Liver (tissue), 9 donors: ENCODE data around the gene GADD45GIP1. TPM values are rescaled to one million over a fixed set of nuclear protein-coding genes. Genes with fewer than 3 reads are reported as not detected.

ENCODE experiments used
- DNase-seq: peaks from one replicate; pipeline ENCODE4 v3.0.0-alpha.2; 2017; ENCODE audit warnings: low spot score
- H3K27ac ChIP-seq, 2 donors: one replicate each; pipeline ENCODE4 v1.7.0; 2013; ENCODE audit warnings: inconsistent platforms in 2 of 2, low read length in 2 of 2, control low read depth in 1 of 2, low read depth in 1 of 2, mild to moderate bottlenecking in 1 of 2
- H3K27me3 ChIP-seq, 4 donors: one replicate each; pipeline versions ENCODE4 v1.6.1 to v1.7.0; 2013; ENCODE audit warnings: low read length in 3 of 4, inconsistent platforms in 1 of 4, mild to moderate bottlenecking in 1 of 4, moderate library complexity in 1 of 4; ENCODE audit not compliant: control insufficient read depth in 4 of 4, insufficient read depth in 4 of 4
- H3K36me3 ChIP-seq, 4 donors: one replicate each; pipeline versions ENCODE4 v1.6.1 to v1.7.0; 2013; ENCODE audit warnings: low read length in 3 of 4, mild to moderate bottlenecking in 3 of 4, low read depth in 1 of 4, moderate library complexity in 1 of 4; ENCODE audit not compliant: control insufficient read depth in 4 of 4, insufficient read depth in 3 of 4
- H3K4me1 ChIP-seq, 4 donors: one replicate each; pipeline versions ENCODE4 v1.6.1 to v1.7.0; 2013; ENCODE audit warnings: low read length in 3 of 4, mild to moderate bottlenecking in 3 of 4, moderate library complexity in 1 of 4; ENCODE audit not compliant: control insufficient read depth in 4 of 4, insufficient read depth in 4 of 4
- H3K4me3 ChIP-seq, 3 donors: one replicate each; pipeline versions ENCODE4 v1.6.1 to v1.7.0; 2013; ENCODE audit warnings: low read length in 3 of 3, control low read depth in 1 of 3, low read depth in 1 of 3, mild to moderate bottlenecking in 1 of 3
- H3K9ac ChIP-seq, 2 donors: one replicate each; pipeline ENCODE4 v1.7.0; 2013; ENCODE audit warnings: low read length in 2 of 2, mild to moderate bottlenecking in 2 of 2, moderate library complexity in 2 of 2, control low read depth in 1 of 2, low read depth in 1 of 2
- H3K9me3 ChIP-seq, 4 donors: one replicate each; pipeline versions ENCODE4 v1.6.1 to v1.7.0; 2013; ENCODE audit warnings: low read length in 3 of 4; ENCODE audit not compliant: control insufficient read depth in 4 of 4
- ATF3 ChIP-seq: IDR thresholded peaks from 2 replicates; pipeline ENCODE4 v1.6.1; 2016; ENCODE audit warnings: antibody characterized with exemption
- CTCF ChIP-seq: fragments of 150-350 bp; IDR thresholded peaks from 2 replicates; pipeline ENCODE4 v1.5.1; 2017; ENCODE audit warnings: improper control_type of control experiment, low read depth, low read length; ENCODE audit not compliant: missing input control
- EGR1 ChIP-seq, 2 donors: IDR thresholded peaks; 2 replicates each; pipeline ENCODE4 v1.6.1; 2016 to 2018; ENCODE audit warnings: antibody characterized with exemption in 2 of 2, low read depth in 2 of 2
- FOXA2 ChIP-seq: IDR thresholded peaks from 2 replicates; pipeline ENCODE4 v1.6.1; 2016; ENCODE audit warnings: antibody characterized with exemption
- GABPA ChIP-seq, 2 donors: IDR thresholded peaks in 1 of 2; conservative IDR thresholded peaks in 1 of 2; 2 replicates each; pipeline ENCODE4 v1.6.1; 2016; ENCODE audit warnings: antibody characterized with exemption in 2 of 2, mild to moderate bottlenecking in 1 of 2, moderate library complexity in 1 of 2
- HNF4A ChIP-seq, 2 donors: conservative IDR thresholded peaks; 2 replicates each; pipeline ENCODE4 v1.6.1; 2016; ENCODE audit warnings: antibody characterized with exemption in 2 of 2, mild to moderate bottlenecking in 2 of 2
- HNF4G ChIP-seq: IDR thresholded peaks from 2 replicates; pipeline ENCODE4 v1.6.1; 2016; ENCODE audit warnings: antibody characterized with exemption
- JUND ChIP-seq, 2 donors: IDR thresholded peaks; 2 replicates each; pipeline ENCODE4 v1.6.1; 2016; ENCODE audit warnings: antibody characterized with exemption in 2 of 2
- MAX ChIP-seq: IDR thresholded peaks from 2 replicates; pipeline ENCODE4 v1.6.1; 2016; ENCODE audit warnings: antibody characterized with exemption
- NR2F2 ChIP-seq: IDR thresholded peaks from 2 replicates; pipeline ENCODE4 v1.6.1; 2016; ENCODE audit warnings: antibody characterized with exemption
- RAD21 ChIP-seq, 2 donors: IDR thresholded peaks; 2 replicates each; pipeline ENCODE4 v1.6.1; 2016; ENCODE audit warnings: antibody characterized with exemption in 2 of 2, mild to moderate bottlenecking in 2 of 2
- RXRA ChIP-seq, 2 donors: IDR thresholded peaks; 2 replicates each; pipeline ENCODE4 v1.6.1; 2017 to 2018; ENCODE audit warnings: antibody characterized with exemption in 2 of 2, mild to moderate bottlenecking in 1 of 2
- SP1 ChIP-seq: IDR thresholded peaks from 2 replicates; pipeline ENCODE4 v1.6.1; 2018; ENCODE audit warnings: antibody characterized with exemption, mild to moderate bottlenecking
- TAF1 ChIP-seq: conservative IDR thresholded peaks from 2 replicates; pipeline ENCODE4 v1.6.1; 2016; ENCODE audit warnings: antibody characterized with exemption, mild to moderate bottlenecking
- YY1 ChIP-seq: IDR thresholded peaks from 2 replicates; pipeline ENCODE4 v1.6.1; 2016; ENCODE audit warnings: antibody characterized with exemption, mild to moderate bottlenecking
- WGBS: extraction: QIAGEN DNeasy Blood & Tissue Kit; methylation state at CpG from one replicate; pipeline ENCODE4 v1.1.7; 2013; 5-methylcytosine and 5-hydroxymethylcytosine counted together
- polyA plus RNA-seq, 2 donors: library from polyadenylated mRNA; stranded (reverse) in 1 of 2; unstranded in 1 of 2; fragments of 200-250 nt in 1 of 2; fragments of >200 nt in 1 of 2; fragmentation: Nextera tagmentation in 1 of 2; extraction: Ambion mirVana in 1 of 2; gene quantifications; one replicate each; pipeline versions ENCODE4 v1.2.1 to v1.2.3, GENCODE V29; 2013 to 2015
- total RNA-seq, 2 donors: library from RNA; depleted of rRNA; stranded (reverse); fragments of >200 nt; gene quantifications; one replicate each; pipeline ENCODE4 v1.2.3, GENCODE V29; 2014
- TF ChIP-seq, protein P1 (sequence below): IDR thresholded peaks from 2 replicates; pipeline ENCODE4 v1.6.1; 2016; ENCODE audit warnings: antibody characterized with exemption
- TF ChIP-seq, protein P2 (sequence below): IDR thresholded peaks from 2 replicates; pipeline ENCODE4 v1.6.1; 2016; ENCODE audit warnings: antibody characterized with exemption, mild to moderate bottlenecking
- donor health status: healthy.
- donor health status: healthy.
- donor health status: healthy.
- donor health status: healthy.
- donor health status: healthy.

Gene GADD45GIP1
- total and polyA plus RNA-seq, 4 donors, result 8.4 to 54.2 (median 22.9) TPM

GRCh38 chr19:12983091-12983490 is 26.1 kb upstream of the GADD45GIP1 start:
- Histone ChIP-seq H3K9me3 (no peaks in the 10 kb centered on the region), H3K36me3 (no peaks in the 10 kb centered on the region), H3K27ac (no peak overlapping the region), H3K4me1 (peaks cover 0 to 7% (median 2%) of the 10 kb centered on the region in 4 donors), H3K4me3 (peak overlapping the region in 1 of 3 donors; percentile 26), H3K27me3 (no peaks in the 10 kb centered on the region), H3K9ac (no peak overlapping the region)
- WGBS, result 47% methylated on average over 10 of the region's 10 CpGs
- TF ChIP-seq GABPA (IDR thresholded peaks at IDR 0.05 in 1 of 2, conservative IDR thresholded peaks at IDR 0.05 in 1 of 2) (no peak), ATF3 (no peak), FOXA2 (no peak), RAD21 (IDR thresholded peaks at IDR 0.05) (no peak), YY1 (no peak), RXRA (IDR thresholded peaks at IDR 0.05) (no peak), JUND (IDR thresholded peaks at IDR 0.05) (no peak)
- no peak for DNase-seq

DNA sequence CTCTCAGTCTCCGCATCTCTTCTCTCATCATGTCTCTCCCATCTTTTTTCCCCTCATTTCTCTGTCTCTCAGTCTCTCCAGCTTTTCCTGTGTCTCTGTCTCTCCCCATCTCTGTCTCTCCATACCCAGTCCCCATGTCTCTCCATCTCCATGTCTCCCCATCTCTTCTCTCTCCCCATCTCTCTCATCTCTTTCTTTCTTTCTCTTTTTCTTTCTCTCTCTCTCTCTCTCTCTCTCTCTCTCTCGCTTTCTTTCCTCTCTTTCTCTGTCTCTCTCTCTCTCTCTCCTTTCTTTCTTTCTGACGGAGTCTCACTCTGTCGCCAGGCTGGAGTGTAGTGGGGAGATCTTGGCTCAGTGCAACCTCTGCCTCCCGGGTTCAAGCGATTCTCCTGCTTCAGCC is 25.6 kb upstream of the GADD45GIP1 start:
- Histone ChIP-seq H3K9ac (no peak overlapping the region), H3K27ac (no peak overlapping the region), H3K4me3 (no peak overlapping the region), H3K36me3 (no peaks in the 10 kb centered on the region), H3K27me3 (no peaks in the 10 kb centered on the region), H3K9me3 (no peaks in the 10 kb centered on the region), H3K4me1 (peaks cover 0 to 7% (median 2%) of the 10 kb centered on the region in 4 donors)
- 88% methylated on average over 6 of the region's 6 CpGs for WGBS
- DNase-seq, result no peak
- TF ChIP-seq HNF4G (no peak), EGR1 (IDR thresholded peaks at IDR 0.05; ENCODE audit: low read depth in 2 of 2) (no peak), GABPA (IDR thresholded peaks at IDR 0.05 in 1 of 2, conservative IDR thresholded peaks at IDR 0.05 in 1 of 2) (no peak), RAD21 (IDR thresholded peaks at IDR 0.05) (no peak), HNF4A (conservative IDR thresholded peaks at IDR 0.05) (no peak), NR2F2 (no peak), SP1 (no peak), CTCF (no peak), MAX (no peak), ATF3 (no peak), JUND (IDR thresholded peaks at IDR 0.05) (no peak), RXRA (IDR thresholded peaks at IDR 0.05) (no peak), TAF1 (no peak), FOXA2 (no peak)
- TF ChIP-seq, protein P1, sequence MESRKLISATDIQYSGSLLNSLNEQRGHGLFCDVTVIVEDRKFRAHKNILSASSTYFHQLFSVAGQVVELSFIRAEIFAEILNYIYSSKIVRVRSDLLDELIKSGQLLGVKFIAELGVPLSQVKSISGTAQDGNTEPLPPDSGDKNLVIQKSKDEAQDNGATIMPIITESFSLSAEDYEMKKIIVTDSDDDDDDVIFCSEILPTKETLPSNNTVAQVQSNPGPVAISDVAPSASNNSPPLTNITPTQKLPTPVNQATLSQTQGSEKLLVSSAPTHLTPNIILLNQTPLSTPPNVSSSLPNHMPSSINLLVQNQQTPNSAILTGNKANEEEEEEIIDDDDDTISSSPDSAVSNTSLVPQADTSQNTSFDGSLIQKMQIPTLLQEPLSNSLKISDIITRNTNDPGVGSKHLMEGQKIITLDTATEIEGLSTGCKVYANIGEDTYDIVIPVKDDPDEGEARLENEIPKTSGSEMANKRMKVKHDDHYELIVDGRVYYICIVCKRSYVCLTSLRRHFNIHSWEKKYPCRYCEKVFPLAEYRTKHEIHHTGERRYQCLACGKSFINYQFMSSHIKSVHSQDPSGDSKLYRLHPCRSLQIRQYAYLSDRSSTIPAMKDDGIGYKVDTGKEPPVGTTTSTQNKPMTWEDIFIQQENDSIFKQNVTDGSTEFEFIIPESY, result no peak
- TF ChIP-seq, protein P2, sequence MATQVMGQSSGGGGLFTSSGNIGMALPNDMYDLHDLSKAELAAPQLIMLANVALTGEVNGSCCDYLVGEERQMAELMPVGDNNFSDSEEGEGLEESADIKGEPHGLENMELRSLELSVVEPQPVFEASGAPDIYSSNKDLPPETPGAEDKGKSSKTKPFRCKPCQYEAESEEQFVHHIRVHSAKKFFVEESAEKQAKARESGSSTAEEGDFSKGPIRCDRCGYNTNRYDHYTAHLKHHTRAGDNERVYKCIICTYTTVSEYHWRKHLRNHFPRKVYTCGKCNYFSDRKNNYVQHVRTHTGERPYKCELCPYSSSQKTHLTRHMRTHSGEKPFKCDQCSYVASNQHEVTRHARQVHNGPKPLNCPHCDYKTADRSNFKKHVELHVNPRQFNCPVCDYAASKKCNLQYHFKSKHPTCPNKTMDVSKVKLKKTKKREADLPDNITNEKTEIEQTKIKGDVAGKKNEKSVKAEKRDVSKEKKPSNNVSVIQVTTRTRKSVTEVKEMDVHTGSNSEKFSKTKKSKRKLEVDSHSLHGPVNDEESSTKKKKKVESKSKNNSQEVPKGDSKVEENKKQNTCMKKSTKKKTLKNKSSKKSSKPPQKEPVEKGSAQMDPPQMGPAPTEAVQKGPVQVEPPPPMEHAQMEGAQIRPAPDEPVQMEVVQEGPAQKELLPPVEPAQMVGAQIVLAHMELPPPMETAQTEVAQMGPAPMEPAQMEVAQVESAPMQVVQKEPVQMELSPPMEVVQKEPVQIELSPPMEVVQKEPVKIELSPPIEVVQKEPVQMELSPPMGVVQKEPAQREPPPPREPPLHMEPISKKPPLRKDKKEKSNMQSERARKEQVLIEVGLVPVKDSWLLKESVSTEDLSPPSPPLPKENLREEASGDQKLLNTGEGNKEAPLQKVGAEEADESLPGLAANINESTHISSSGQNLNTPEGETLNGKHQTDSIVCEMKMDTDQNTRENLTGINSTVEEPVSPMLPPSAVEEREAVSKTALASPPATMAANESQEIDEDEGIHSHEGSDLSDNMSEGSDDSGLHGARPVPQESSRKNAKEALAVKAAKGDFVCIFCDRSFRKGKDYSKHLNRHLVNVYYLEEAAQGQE, result no peak
